T-helper 1 cell treated with Interleukin-12 subunit alpha and Interleukin-12 subunit beta and Interleukin-4 antibody, amounts not matched to agents 30 μg/mL and 1 μg/mL, for 36 hours (primary cell): ENCODE data around the gene ADK.

Experiments
- H3K27ac Mint-ChIP-seq: one replicate; pipeline ENCODE4 v1.8.0; 2021; ENCODE audit warnings: mild to moderate bottlenecking, mixed read lengths
- H3K27me3 Mint-ChIP-seq: one replicate; pipeline ENCODE4 v1.8.0; 2021; ENCODE audit warnings: low read depth, mixed read lengths
- H3K36me3 Mint-ChIP-seq: one replicate; pipeline ENCODE4 v1.8.0; 2021; ENCODE audit warnings: low read depth, mixed read lengths
- H3K4me1 Mint-ChIP-seq: one replicate; pipeline ENCODE4 v1.8.0; 2021; ENCODE audit warnings: low read depth, mixed read lengths
- H3K4me3 Mint-ChIP-seq: one replicate; pipeline ENCODE4 v1.8.0; 2021; ENCODE audit warnings: mild to moderate bottlenecking, moderate library complexity, mixed read lengths
- H3K9me3 Mint-ChIP-seq: one replicate; pipeline ENCODE4 v1.8.0; 2021; ENCODE audit warnings: mixed read lengths

Gene ADK

GRCh38 chr10:74672430-74673165 is 521.6 kb downstream of the ADK start:
- H3K36me3 Mint-ChIP-seq, result peaks cover 24% of the 10 kb centered on the region
- no peak overlapping the region for H3K27ac Mint-ChIP-seq
- H3K27me3 Mint-ChIP-seq, result no peaks in the 10 kb centered on the region
- no peak overlapping the region for H3K4me3 Mint-ChIP-seq
- peaks cover 4% of the 10 kb centered on the region for H3K4me1 Mint-ChIP-seq
- peaks cover 6% of the 10 kb centered on the region for H3K9me3 Mint-ChIP-seq

- Mint-ChIP-seq H3K9me3 (peaks cover 6% of the 10 kb centered on the region), H3K4me3 (no peak overlapping the region), H3K27me3 (no peaks in the 10 kb centered on the region), H3K27ac (no peak overlapping the region), H3K36me3 (peaks cover 24% of the 10 kb centered on the region), H3K4me1 (peaks cover 4% of the 10 kb centered on the region)
Measured at GRCh38 chr10:74674927-74675326, 523.9 kb downstream of the ADK start.

GRCh38 chr10:74675484-74675883 is 524.5 kb downstream of the ADK start:
- peaks cover 6% of the 10 kb centered on the region for H3K9me3 Mint-ChIP-seq
- H3K27ac Mint-ChIP-seq, result no peak overlapping the region
- H3K27me3 Mint-ChIP-seq, result no peaks in the 10 kb centered on the region
- peaks cover 4% of the 10 kb centered on the region for H3K4me1 Mint-ChIP-seq
- peaks cover 24% of the 10 kb centered on the region for H3K36me3 Mint-ChIP-seq
- H3K4me3 Mint-ChIP-seq, result no peak overlapping the region

GRCh38 chr10:74677951-74678350 is 526.9 kb downstream of the ADK start:
- no peaks in the 10 kb centered on the region for H3K27me3 Mint-ChIP-seq
- peaks cover 11% of the 10 kb centered on the region for H3K4me1 Mint-ChIP-seq
- H3K9me3 Mint-ChIP-seq, result peaks cover 4% of the 10 kb centered on the region
- peaks cover 20% of the 10 kb centered on the region for H3K36me3 Mint-ChIP-seq
- H3K27ac Mint-ChIP-seq, result no peak overlapping the region
- H3K4me3 Mint-ChIP-seq, result no peak overlapping the region

GRCh38 chr10:74681917-74682627 is 531.1 kb downstream of the ADK start:
- Mint-ChIP-seq H3K4me1 (peaks cover 9% of the 10 kb centered on the region), H3K4me3 (no peak overlapping the region), H3K9me3 (no peaks in the 10 kb centered on the region), H3K36me3 (peaks cover 3% of the 10 kb centered on the region), H3K27ac (no peak overlapping the region), H3K27me3 (no peaks in the 10 kb centered on the region)

GRCh38 chr10:74683067-74683466 is 532.0 kb downstream of the ADK start:
- no peak overlapping the region for H3K4me3 Mint-ChIP-seq

GRCh38 chr10:74683621-74684364 is 532.8 kb downstream of the ADK start:
- Mint-ChIP-seq H3K27me3 (no peaks in the 10 kb centered on the region), H3K9me3 (no peaks in the 10 kb centered on the region), H3K4me1 (peaks cover 7% of the 10 kb centered on the region), H3K4me3 (no peak overlapping the region), H3K36me3 (peaks cover 9% of the 10 kb centered on the region), H3K27ac (no peak overlapping the region)

More at GRCh38 chr10:74683067-74683466, 532.0 kb downstream of the ADK start:
- Mint-ChIP-seq H3K9me3 (no peaks in the 10 kb centered on the region), H3K4me1 (peaks cover 7% of the 10 kb centered on the region), H3K27me3 (no peaks in the 10 kb centered on the region), H3K27ac (no peak overlapping the region), H3K36me3 (peaks cover 8% of the 10 kb centered on the region)

GRCh38 chr10:74684462-74684861 is 533.4 kb downstream of the ADK start:
- Mint-ChIP-seq H3K4me3 (no peak overlapping the region), H3K36me3 (peaks cover 9% of the 10 kb centered on the region), H3K27ac (no peak overlapping the region), H3K4me1 (peaks cover 7% of the 10 kb centered on the region), H3K27me3 (no peaks in the 10 kb centered on the region), H3K9me3 (no peaks in the 10 kb centered on the region)

- H3K27me3 Mint-ChIP-seq, result no peaks in the 10 kb centered on the region
- H3K9me3 Mint-ChIP-seq, result no peaks in the 10 kb centered on the region
- no peak overlapping the region for H3K27ac Mint-ChIP-seq
- peaks cover 7% of the 10 kb centered on the region for H3K4me1 Mint-ChIP-seq
- peaks cover 9% of the 10 kb centered on the region for H3K36me3 Mint-ChIP-seq
- no peak overlapping the region for H3K4me3 Mint-ChIP-seq
Measured at GRCh38 chr10:74685564-74685963, 534.5 kb downstream of the ADK start.

GRCh38 chr10:74690393-74690792 is 539.4 kb downstream of the ADK start:
- H3K36me3 Mint-ChIP-seq, result peaks cover 6% of the 10 kb centered on the region
- no peaks in the 10 kb centered on the region for H3K4me1 Mint-ChIP-seq
- no peak overlapping the region for H3K4me3 Mint-ChIP-seq
- no peaks in the 10 kb centered on the region for H3K9me3 Mint-ChIP-seq
- no peak overlapping the region for H3K27ac Mint-ChIP-seq
- H3K27me3 Mint-ChIP-seq, result no peaks in the 10 kb centered on the region

- Mint-ChIP-seq H3K27me3 (no peaks in the 10 kb centered on the region), H3K4me1 (no peaks in the 10 kb centered on the region), H3K36me3 (peaks cover 6% of the 10 kb centered on the region), H3K9me3 (no peaks in the 10 kb centered on the region), H3K27ac (no peak overlapping the region), H3K4me3 (no peak overlapping the region)
Measured at GRCh38 chr10:74691164-74691563, 540.1 kb downstream of the ADK start.

GRCh38 chr10:74704629-74705357 is 553.8 kb downstream of the ADK start:
- Mint-ChIP-seq H3K27me3 (no peaks in the 10 kb centered on the region), H3K9me3 (no peaks in the 10 kb centered on the region), H3K27ac (no peak overlapping the region), H3K4me3 (no peak overlapping the region), H3K36me3 (peaks cover 8% of the 10 kb centered on the region), H3K4me1 (no peaks in the 10 kb centered on the region)

GRCh38 chr10:74705358-74705980 is 554.4 kb downstream of the ADK start:
- Mint-ChIP-seq H3K4me3 (no peak overlapping the region), H3K9me3 (no peaks in the 10 kb centered on the region)

GRCh38 chr10:74706966-74707365 is 555.9 kb downstream of the ADK start:
- no peak overlapping the region for H3K4me3 Mint-ChIP-seq
- H3K36me3 Mint-ChIP-seq, result peaks cover 9% of the 10 kb centered on the region
- no peaks in the 10 kb centered on the region for H3K9me3 Mint-ChIP-seq
- H3K27me3 Mint-ChIP-seq, result no peaks in the 10 kb centered on the region
- no peaks in the 10 kb centered on the region for H3K4me1 Mint-ChIP-seq
- no peak overlapping the region for H3K27ac Mint-ChIP-seq

More at GRCh38 chr10:74705358-74705980, 554.4 kb downstream of the ADK start:
- Mint-ChIP-seq H3K27ac (no peak overlapping the region), H3K27me3 (no peaks in the 10 kb centered on the region), H3K4me1 (no peaks in the 10 kb centered on the region), H3K36me3 (peaks cover 9% of the 10 kb centered on the region)
